PC-3 (cell line): Measurements from ENCODE around the gene SIN3B. TPM values are rescaled to one million over a fixed set of nuclear protein-coding genes. Genes with fewer than 3 reads are reported as not detected.
"Not testable (repeated sequence)": the region's sequence is repeated elsewhere in the genome, so short reads cannot be mapped to it uniquely, and the experiment has no call there.

Experiments
- ATAC-seq: fragments of 200-7000 bp; cut with Tn5 transposase; 2 replicates; pipeline ENCODE4 v1.9.1; 2020; ENCODE audit warnings: mild to moderate bottlenecking, moderate library complexity
- BruUV-seq: library from RNA; stranded (reverse); fragments of 400-500 nt; replicated peaks from 2 replicates; lab custom pipeline; 2021; lab: Mats Ljungman, UMichigan
- CTCF ChIA-PET: fragments of 300-600 bp; sonication (Branson Sonifier 250); formaldehyde crosslinking; loops from one replicate; lab custom pipeline; 2022; ENCODE audit warnings: antibody characterized with exemption; lab: Charles Lee
- POLR2A ChIA-PET: fragments of 300-600 bp; sonication (Branson Sonifier 250); formaldehyde crosslinking; loops from one replicate; lab custom pipeline; 2022; ENCODE audit warnings: antibody characterized with exemption; ENCODE audit not compliant: unreplicated experiment; lab: Charles Lee
- DNase-seq: peaks from one replicate; pipeline ENCODE4 v3.0.0-alpha.2; 2015
- H2AFZ ChIP-seq: fragments of 300-600 bp; sonication (generic); 2 replicates; pipeline ENCODE4 v1.6.0; 2016; ENCODE audit warnings: antibody characterized with exemption, low read length
- H3F3A ChIP-seq: fragments of 300-600 bp; sonication (generic); one replicate; pipeline ENCODE4 v1.6.0; 2017; ENCODE audit warnings: antibody characterized with exemption, low read length, control low read depth, mild to moderate bottlenecking; ENCODE audit not compliant: unreplicated experiment
- H3K27ac ChIP-seq: fragments of 300-600 bp; sonication (generic); 2 replicates; pipeline ENCODE4 v1.5.1; 2016; ENCODE audit warnings: mild to moderate bottlenecking, low read length
- H3K27me3 ChIP-seq: fragments of 300-600 bp; sonication (generic); 2 replicates; pipeline ENCODE4 v1.6.1; 2016; ENCODE audit warnings: low read length, mixed read lengths
- H3K36me3 ChIP-seq: fragments of 300-600 bp; sonication (generic); 2 replicates; pipeline ENCODE4 v1.6.1; 2016; ENCODE audit warnings: low read depth, mixed run types, low read length, mixed read lengths
- H3K4me1 ChIP-seq: fragments of 300-600 bp; sonication (generic); 2 replicates; pipeline ENCODE4 v1.5.1; 2016; ENCODE audit warnings: low read length; ENCODE audit not compliant: insufficient read depth
- H3K4me2 ChIP-seq: fragments of 300-600 bp; sonication (generic); 2 replicates; pipeline ENCODE4 v1.6.0; 2016; ENCODE audit warnings: low read length
- H3K4me3 ChIP-seq: fragments of 300-600 bp; sonication (generic); 2 replicates; pipeline ENCODE4 v1.5.1; 2016; ENCODE audit warnings: mild to moderate bottlenecking, low read length, mixed read lengths
- H3K79me2 ChIP-seq: fragments of 300-600 bp; sonication (generic); 2 replicates; pipeline ENCODE4 v1.6.1; 2017; ENCODE audit warnings: low read length, mixed read lengths
- H3K9ac ChIP-seq: fragments of 300-600 bp; sonication (generic); 2 replicates; pipeline ENCODE4 v1.6.0; 2016; ENCODE audit warnings: mild to moderate bottlenecking, low read length
- H3K9me2 ChIP-seq: fragments of 300-600 bp; sonication (generic); replicated peaks from 2 replicates; pipeline ENCODE4 v1.6.1; 2016; ENCODE audit warnings: mixed run types, low read length, mixed read lengths
- H3K9me3 ChIP-seq: fragments of 300-600 bp; sonication (generic); 2 replicates; pipeline ENCODE4 v1.6.1; 2016; ENCODE audit warnings: low read length, mixed read lengths
- H4K20me1 ChIP-seq: fragments of 300-600 bp; sonication (generic); 2 replicates; pipeline ENCODE4 v1.6.1; 2016; ENCODE audit warnings: low read length, mixed read lengths
- EZH2 ChIP-seq: fragments of 300-600 bp; sonication (generic); IDR thresholded peaks from one replicate; pipeline ENCODE4 v1.6.1; 2017; ENCODE audit warnings: antibody characterized with exemption, mild to moderate bottlenecking, low read length; ENCODE audit not compliant: unreplicated experiment
- EZH2phosphoT487 ChIP-seq: fragments of 300-600 bp; sonication (generic); IDR thresholded peaks from 2 replicates; pipeline ENCODE4 v1.6.1; 2018; ENCODE audit warnings: mild to moderate bottlenecking, antibody characterized with exemption, low read length, borderline replicate concordance
- intact Hi-C: fragments of 100-400 bp; cut with micrococcal nuclease; formaldehyde crosslinking; loops from 2 replicates; pipeline ENCODE4 v1.9.0; 2023
- total RNA-seq: library from RNA; depleted of rRNA; stranded (reverse); fragments of >200 nt; gene quantifications from 2 replicates; pipeline ENCODE4 v1.2.3, GENCODE V29; 2014
- TF ChIP-seq, protein P1 (sequence below): fragments of 300-600 bp; sonication (generic); conservative IDR thresholded peaks from 2 replicates; pipeline ENCODE4 v1.5.1; 2017; ENCODE audit warnings: antibody characterized with exemption, low read depth, mild to moderate bottlenecking, low read length

The SIN3B gene
- total RNA-seq, 1 experiment from 2014 or later = 46.4 TPM

DNA sequence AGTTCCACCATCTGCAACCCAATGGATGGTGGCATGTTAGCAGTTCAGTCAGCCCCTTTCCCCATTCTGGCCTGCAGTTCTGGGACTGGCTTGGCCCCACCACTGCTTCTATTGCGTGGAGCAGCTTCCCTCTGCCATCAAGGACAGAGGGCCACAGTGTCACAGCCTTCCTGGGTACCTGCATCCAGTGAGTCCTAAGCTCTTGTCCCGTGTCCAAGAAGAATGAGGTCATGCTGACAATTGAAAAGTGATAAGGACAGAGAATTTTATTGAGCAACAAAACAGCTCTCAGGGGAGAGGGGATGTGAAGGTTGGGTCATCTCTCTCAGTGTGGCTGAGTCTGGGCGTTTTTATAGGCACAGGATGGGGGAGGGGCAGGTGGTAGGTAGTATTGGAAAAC, 33.5 kb upstream of the SIN3B start:
- Histone ChIP-seq H3K79me2 (no peaks in the 10 kb centered on the region), H3K9ac (no peak overlapping the region), H3K27ac (no peak overlapping the region), H3F3A (no peaks in the 10 kb centered on the region), H3K36me3 (no peaks in the 10 kb centered on the region), H3K4me2 (no peak overlapping the region), H2AFZ (no peak overlapping the region), H3K4me1 (no peaks in the 10 kb centered on the region), H3K4me3 (no peak overlapping the region), H3K9me3 (no peaks in the 10 kb centered on the region), H3K27me3 (no peaks in the 10 kb centered on the region), H3K9me2 (no peaks in the 10 kb centered on the region), H4K20me1 (no peaks in the 10 kb centered on the region)
- DNase-seq = no peak
- no TSS peak for BruUV-seq
- ChIA-PET CTCF (no interaction called here), POLR2A (no interaction called here)
- no peak for ATAC-seq
- intact Hi-C loops = no loop called here
- TF ChIP-seq EZH2 = no peak
- no peak for TF ChIP-seq EZH2phosphoT487
- TF ChIP-seq, protein P1, sequence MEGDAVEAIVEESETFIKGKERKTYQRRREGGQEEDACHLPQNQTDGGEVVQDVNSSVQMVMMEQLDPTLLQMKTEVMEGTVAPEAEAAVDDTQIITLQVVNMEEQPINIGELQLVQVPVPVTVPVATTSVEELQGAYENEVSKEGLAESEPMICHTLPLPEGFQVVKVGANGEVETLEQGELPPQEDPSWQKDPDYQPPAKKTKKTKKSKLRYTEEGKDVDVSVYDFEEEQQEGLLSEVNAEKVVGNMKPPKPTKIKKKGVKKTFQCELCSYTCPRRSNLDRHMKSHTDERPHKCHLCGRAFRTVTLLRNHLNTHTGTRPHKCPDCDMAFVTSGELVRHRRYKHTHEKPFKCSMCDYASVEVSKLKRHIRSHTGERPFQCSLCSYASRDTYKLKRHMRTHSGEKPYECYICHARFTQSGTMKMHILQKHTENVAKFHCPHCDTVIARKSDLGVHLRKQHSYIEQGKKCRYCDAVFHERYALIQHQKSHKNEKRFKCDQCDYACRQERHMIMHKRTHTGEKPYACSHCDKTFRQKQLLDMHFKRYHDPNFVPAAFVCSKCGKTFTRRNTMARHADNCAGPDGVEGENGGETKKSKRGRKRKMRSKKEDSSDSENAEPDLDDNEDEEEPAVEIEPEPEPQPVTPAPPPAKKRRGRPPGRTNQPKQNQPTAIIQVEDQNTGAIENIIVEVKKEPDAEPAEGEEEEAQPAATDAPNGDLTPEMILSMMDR = no peak

DNA sequence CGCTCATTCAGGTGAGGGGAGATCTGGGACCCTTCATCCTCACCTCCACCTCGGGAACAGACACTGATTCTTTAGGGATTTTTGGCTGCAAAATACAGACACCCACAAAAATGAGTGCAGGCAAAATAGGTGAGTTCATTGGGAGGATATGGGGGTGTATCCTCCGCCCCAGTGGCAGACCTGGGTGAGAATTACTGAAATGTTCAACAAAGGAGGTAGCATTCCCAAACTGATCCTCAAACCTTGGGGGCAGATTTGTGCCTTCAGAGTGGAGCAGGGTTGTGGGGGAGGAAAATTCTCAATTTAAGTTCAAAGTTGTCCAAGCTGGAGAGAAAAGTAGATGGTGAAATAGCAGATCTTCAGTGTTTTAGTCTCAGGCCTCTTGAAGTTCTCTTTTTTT, 31.3 kb upstream of the SIN3B start:
- no peak overlapping the region for H3K27ac ChIP-seq
- DNase-seq (no peak), ATAC-seq (no peak)
- H3K9me2 ChIP-seq = no peaks in the 10 kb centered on the region
- no peaks in the 10 kb centered on the region for H3K9me3 ChIP-seq
- ChIA-PET POLR2A (no interaction called here), CTCF (no interaction called here)
- BruUV-seq = no TSS peak
- no peaks in the 10 kb centered on the region; the same call in 1 of the 2 replicates for H3K4me1 ChIP-seq
- H3K36me3 ChIP-seq = no peaks in the 10 kb centered on the region
- no peak overlapping the region for H3K9ac ChIP-seq
- H4K20me1 ChIP-seq = no peaks in the 10 kb centered on the region
- TF ChIP-seq EZH2phosphoT487 (no peak), EZH2 (no peak)
- TF ChIP-seq, protein P1 = no peak
- no peak overlapping the region for H2AFZ ChIP-seq
- H3K4me3 ChIP-seq = no peak overlapping the region
- H3K27me3 ChIP-seq = no peaks in the 10 kb centered on the region
- no peaks in the 10 kb centered on the region for H3F3A ChIP-seq
- intact Hi-C loops = no loop called here
- H3K79me2 ChIP-seq = no peaks in the 10 kb centered on the region
- H3K4me2 ChIP-seq = no peak overlapping the region

DNA sequence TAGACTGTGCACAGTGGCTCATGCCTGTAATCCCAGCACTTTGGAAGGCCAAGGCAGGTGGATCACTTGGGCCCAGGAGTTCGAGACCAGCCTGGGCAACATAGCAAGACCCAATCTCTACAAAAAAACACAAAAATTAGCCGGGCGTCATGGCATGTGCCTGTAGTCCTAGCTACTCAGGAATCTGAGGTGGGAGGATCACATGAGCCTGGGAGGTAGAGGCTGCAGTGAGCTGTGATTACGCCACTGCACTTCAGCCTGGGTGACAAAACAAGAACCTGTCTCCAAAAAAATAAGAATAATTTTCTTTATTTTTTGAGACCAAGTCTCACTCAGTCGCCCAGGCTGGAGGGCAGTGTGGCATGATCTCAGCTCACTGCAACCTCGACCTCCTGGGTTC, 30.9 kb upstream of the SIN3B start:
- H3K9me2 ChIP-seq, POLR2A ChIA-PET, H2AFZ ChIP-seq, H3K27ac ChIP-seq, H4K20me1 ChIP-seq, intact Hi-C loops, DNase-seq, H3K9me3 ChIP-seq, H3K27me3 ChIP-seq, CTCF ChIA-PET, H3K9ac ChIP-seq, H3K4me3 ChIP-seq, H3K79me2 ChIP-seq, H3K4me1 ChIP-seq, ATAC-seq, H3F3A ChIP-seq, H3K4me2 ChIP-seq, H3K36me3 ChIP-seq, BruUV-seq: not testable (repeated sequence)
